ENCODE data around the gene GTSE1.

DNA sequence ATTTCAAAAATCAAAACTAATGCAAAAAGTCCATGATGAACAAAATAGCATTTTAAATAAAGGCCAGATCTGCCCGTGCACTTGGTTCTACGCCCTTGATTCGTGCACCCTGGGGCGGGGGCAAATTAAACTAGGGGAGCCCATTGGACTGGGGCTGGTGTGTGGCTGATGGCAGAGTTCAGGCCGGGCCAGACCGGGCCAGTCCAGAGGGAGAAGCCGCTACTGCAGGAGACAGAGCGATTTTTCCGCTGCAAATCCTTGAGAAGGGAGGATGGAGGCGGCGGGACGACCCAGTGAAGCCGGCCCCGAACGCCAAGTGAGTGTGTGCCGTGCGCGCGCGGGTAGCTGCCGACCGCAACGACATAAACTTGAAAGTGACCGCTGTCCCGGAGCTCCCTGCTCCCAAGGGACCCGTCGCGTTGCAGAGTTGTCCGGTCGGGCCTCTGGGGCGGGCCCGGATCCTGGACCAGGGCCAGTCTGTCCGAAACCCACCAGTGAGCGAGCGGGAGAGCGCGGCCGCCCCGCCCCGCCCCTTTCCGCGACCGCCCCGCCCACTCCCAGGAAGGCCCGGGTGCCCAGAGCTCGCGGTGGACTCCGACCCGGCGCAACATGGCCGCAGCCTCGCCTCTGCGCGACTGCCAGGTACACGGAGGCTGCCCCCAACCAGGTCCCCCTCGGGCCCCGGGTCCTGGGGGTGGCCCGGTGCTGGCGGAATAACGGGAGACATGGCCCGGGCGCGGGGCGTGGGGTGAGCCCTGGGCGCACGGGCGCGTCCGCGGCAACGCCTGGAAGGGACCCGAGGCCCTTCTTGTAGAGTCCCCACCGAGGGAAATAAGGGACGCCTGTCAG, 29.0 kb upstream of the GTSE1 start, which contains the start of gene TTC38:
- TF ChIP-seq POLR2A (IDR thresholded peaks at IDR 0.05) (no peak), POLR2AphosphoS5 (IDR thresholded peaks at IDR 0.05) (peak; percentile 70 to 85 (median 83))
